ENCODE measurements around the gene ARHGEF33. TPM values are rescaled to one million over a fixed set of nuclear protein-coding genes. Genes with fewer than 3 reads are reported as not detected.

ARHGEF33 gene
- total RNA-seq, 1 donor from 2014 or later = 2.5 TPM

GRCh38 chr2:38875227-38875575 lies 14.5 kb upstream of the ARHGEF33 start:
- Mint-ChIP-seq H3K27me3 (ENCODE audit: insufficient read depth, low read depth) (peaks cover 4% of the 10 kb centered on the region), H3K4me1 (peaks cover 21% of the 10 kb centered on the region)

GRCh38 chr2:38875576-38876367 lies 13.9 kb upstream of the ARHGEF33 start, which contains the start of the genes DHX57 and MORN2:
Gene DHX57, minus strand, starts transcription at chr2:38875934. Its CDS starts 7,529 bp downstream, at chr2:38868405.
Gene MORN2, plus strand, starts transcription at chr2:38875976.
- TF ChIP-seq EZH2phosphoT487 (IDR thresholded peaks at IDR 0.05) = no peak
- no peak for TF ChIP-seq EZH2 (IDR thresholded peaks at IDR 0.05)
- TF ChIP-seq CTCF (IDR thresholded peaks at IDR 0.05) = no peak
- Histone ChIP-seq H4K20me1 (ENCODE audit: low read depth) (no peaks in the 10 kb centered on the region), H3K27me3 (no peaks in the 10 kb centered on the region), H3K4me1 (peaks cover 12% of the 10 kb centered on the region), H2AFZ (replicated peaks) (peak within 1 kb of the TSS; percentile 99), H3K4me2 (peak within 1 kb of the TSS; percentile 94), H3K4me3 (peak within 1 kb of the TSS; percentile 78), H3K9me3 (ENCODE audit: low read depth) (peaks cover 3% of the 10 kb centered on the region), H3K27ac (no peak within 1 kb of the TSS), H3K9ac (peak within 1 kb of the TSS; percentile 42), H3F3A (ENCODE audit: low read depth) (no peaks in the 10 kb centered on the region), H3K36me3 (no peaks in the 10 kb centered on the region), H3K79me2 (ENCODE audit: low read depth) (peaks cover 48% of the 10 kb centered on the region)
- peaks cover 16% of the 10 kb centered on the region for H3K36me3 Mint-ChIP-seq
- peaks cover 21% of the 10 kb centered on the region for H3K4me1 Mint-ChIP-seq
- peak within 1 kb of the TSS; percentile 94 for H3K27ac Mint-ChIP-seq
- H3K27me3 Mint-ChIP-seq (ENCODE audit: insufficient read depth, low read depth) = peaks cover 4% of the 10 kb centered on the region
- H3K4me3 Mint-ChIP-seq = peak within 1 kb of the TSS; percentile 95
- peak; percentile 87 for DNase-seq (ENCODE audit: low spot score)
- H3K9me3 Mint-ChIP-seq = peaks cover 13% of the 10 kb centered on the region

More at GRCh38 chr2:38875227-38875575, 14.5 kb upstream of the ARHGEF33 start:
- peaks cover 12% of the 10 kb centered on the region for H3K4me1 ChIP-seq
- peaks cover 18% of the 10 kb centered on the region for H3K36me3 Mint-ChIP-seq
- H3K4me2 ChIP-seq = peak overlapping the region; percentile 94
- peak overlapping the region; percentile 95 for H3K4me3 Mint-ChIP-seq
- H3K36me3 ChIP-seq = no peaks in the 10 kb centered on the region
- peak overlapping the region; percentile 48 for H3K27ac Mint-ChIP-seq
- H4K20me1 ChIP-seq (ENCODE audit: low read depth) = no peaks in the 10 kb centered on the region
- H3K9me3 ChIP-seq (ENCODE audit: low read depth) = peaks cover 3% of the 10 kb centered on the region
- H3K9ac ChIP-seq = peak overlapping the region; percentile 42
- no peak for DNase-seq (ENCODE audit: low spot score)
- peaks cover 54% of the 10 kb centered on the region for H3K79me2 ChIP-seq (ENCODE audit: low read depth)
- H3K4me3 ChIP-seq = peak overlapping the region; percentile 78
- TF ChIP-seq EZH2 (IDR thresholded peaks at IDR 0.05) = no peak
- TF ChIP-seq EZH2phosphoT487 (IDR thresholded peaks at IDR 0.05) = no peak
- TF ChIP-seq CTCF (IDR thresholded peaks at IDR 0.05) = no peak
- H3K27me3 ChIP-seq = no peaks in the 10 kb centered on the region
- H3K9me3 Mint-ChIP-seq = peaks cover 14% of the 10 kb centered on the region
- peak overlapping the region; percentile 99 for H2AFZ ChIP-seq (replicated peaks)
- H3K27ac ChIP-seq = no peak overlapping the region
- H3F3A ChIP-seq (ENCODE audit: low read depth) = no peaks in the 10 kb centered on the region

DNA sequence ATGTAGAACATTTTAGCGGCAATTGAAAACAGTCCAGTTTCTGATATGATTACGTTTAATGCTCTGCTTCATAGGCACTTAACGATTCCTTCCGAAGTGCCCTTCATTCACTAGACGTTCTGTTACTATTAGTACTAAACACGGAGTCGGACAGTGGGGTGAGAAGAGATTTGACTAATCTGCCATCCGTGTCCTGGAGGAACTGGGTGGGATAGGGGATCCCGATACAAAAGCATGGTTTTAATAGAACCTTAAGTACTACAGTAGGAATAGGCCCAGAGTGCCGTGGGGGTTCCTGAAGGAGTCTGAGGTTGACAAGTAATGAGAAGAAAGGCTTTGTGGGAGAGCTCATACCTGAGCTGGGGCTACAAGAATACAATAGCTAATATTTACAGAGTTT lies 13.3 kb upstream of the ARHGEF33 start:
- Histone ChIP-seq H4K20me1 (ENCODE audit: low read depth) (no peaks in the 10 kb centered on the region), H3K4me3 (peak overlapping the region; percentile 78), H3K9ac (peak overlapping the region; percentile 21), H3K27ac (no peak overlapping the region), H3K79me2 (ENCODE audit: low read depth) (peaks cover 42% of the 10 kb centered on the region), H3K4me1 (peaks cover 12% of the 10 kb centered on the region), H3K4me2 (peak overlapping the region; percentile 94), H2AFZ (replicated peaks) (peak overlapping the region; percentile 99), H3K9me3 (ENCODE audit: low read depth) (peaks cover 3% of the 10 kb centered on the region), H3K27me3 (no peaks in the 10 kb centered on the region), H3F3A (ENCODE audit: low read depth) (no peaks in the 10 kb centered on the region), H3K36me3 (no peaks in the 10 kb centered on the region)
- DNase-seq (ENCODE audit: low spot score) = peak; percentile 4
- peak overlapping the region; percentile 95 for H3K4me3 Mint-ChIP-seq
- peaks cover 12% of the 10 kb centered on the region for H3K9me3 Mint-ChIP-seq
- H3K27me3 Mint-ChIP-seq (ENCODE audit: insufficient read depth, low read depth) = peaks cover 4% of the 10 kb centered on the region
- peak overlapping the region; percentile 94 for H3K27ac Mint-ChIP-seq
- H3K36me3 Mint-ChIP-seq = peaks cover 15% of the 10 kb centered on the region
- H3K4me1 Mint-ChIP-seq = peaks cover 21% of the 10 kb centered on the region
- no peak for TF ChIP-seq CTCF (IDR thresholded peaks at IDR 0.05)
- no peak for TF ChIP-seq EZH2phosphoT487 (IDR thresholded peaks at IDR 0.05)
- TF ChIP-seq EZH2 (IDR thresholded peaks at IDR 0.05) = no peak

All from neural progenitor cell (in vitro differentiated cells).